NCI-H2029 (cell line): ENCODE measurements around the gene IDI2.

ENCODE experiments used
- DNase-seq: peaks from one replicate; lab custom pipeline; 2025; lab: John Stamatoyannopoulos, UW

The IDI2 gene

DNA sequence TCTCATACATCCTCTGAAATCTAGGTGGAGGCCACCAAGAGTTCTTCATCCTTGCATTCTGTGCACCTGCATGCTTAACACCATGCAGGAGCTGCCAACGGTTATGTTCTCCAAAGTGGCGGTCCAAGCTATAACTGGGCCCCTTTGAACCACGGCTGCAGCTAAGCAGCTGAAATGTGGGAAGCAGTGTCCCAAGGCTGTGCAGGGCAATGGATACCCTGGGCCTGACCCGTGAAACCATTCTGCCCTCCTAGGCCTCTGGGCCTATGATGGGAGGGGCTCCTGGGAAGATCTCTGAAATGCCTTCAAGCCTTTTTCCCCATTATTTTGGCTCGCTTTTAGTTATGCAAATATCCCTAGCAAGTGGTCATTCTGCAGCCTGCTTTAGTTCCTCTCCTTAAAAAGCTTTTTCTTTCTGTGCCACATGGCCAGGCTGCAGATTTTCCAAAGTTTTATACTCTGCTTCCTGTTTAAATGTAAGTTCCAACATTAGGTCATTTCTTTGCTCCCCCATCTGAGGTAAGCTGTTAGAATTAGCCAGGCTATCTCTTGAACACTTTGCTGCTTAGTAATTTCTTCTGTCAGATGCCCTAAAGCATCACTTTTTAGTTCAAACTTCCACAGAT lies 45.1 kb downstream of the IDI2 start:
- DNase-seq: no peak

- DNase-seq: no peak
Measured at GRCh38 chr10:978826-979421, 46.7 kb downstream of the IDI2 start.

DNA sequence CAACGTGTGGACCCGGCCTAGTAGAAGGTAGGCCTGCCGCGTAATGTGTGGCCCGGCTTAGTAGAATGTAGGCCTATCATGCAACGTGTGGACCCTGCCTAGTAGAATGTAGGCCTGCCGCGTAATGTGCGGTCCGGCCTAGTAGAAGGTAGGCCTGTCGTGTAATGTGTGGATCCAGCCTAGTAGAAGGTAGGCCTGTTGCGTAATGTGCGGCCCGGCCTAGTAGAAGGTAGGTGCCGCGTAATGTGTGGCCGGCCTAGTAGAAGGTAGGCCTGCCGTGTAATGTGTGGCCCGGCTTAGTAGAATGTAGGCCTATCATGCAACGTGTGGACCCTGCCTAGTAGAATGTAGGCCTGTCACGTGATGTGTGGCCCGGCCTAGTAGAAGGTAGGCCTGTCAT lies 49.3 kb downstream of the IDI2 start:
- no peak for DNase-seq

DNA sequence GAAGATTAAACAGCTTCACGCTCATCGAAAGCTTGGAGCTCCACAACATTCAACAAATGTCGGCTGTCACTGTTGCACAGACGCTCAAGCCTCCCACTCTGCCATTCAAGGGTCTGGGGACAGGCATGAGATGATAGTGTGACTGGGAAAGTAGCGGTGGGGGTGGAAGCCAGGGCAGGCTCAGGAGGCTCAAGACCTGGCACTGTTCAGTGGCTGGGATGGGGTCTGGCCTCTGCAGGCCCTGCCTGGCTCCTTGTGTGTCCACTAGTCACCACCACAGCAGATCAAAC lies 50.9 kb downstream of the IDI2 start:
- DNase-seq: peak; percentile 40

- peak; percentile 13 for DNase-seq
Measured at GRCh38 chr10:974038-974784, 51.4 kb downstream of the IDI2 start.

- no peak for DNase-seq
Measured at GRCh38 chr10:972763-973162, 52.9 kb downstream of the IDI2 start.

DNA sequence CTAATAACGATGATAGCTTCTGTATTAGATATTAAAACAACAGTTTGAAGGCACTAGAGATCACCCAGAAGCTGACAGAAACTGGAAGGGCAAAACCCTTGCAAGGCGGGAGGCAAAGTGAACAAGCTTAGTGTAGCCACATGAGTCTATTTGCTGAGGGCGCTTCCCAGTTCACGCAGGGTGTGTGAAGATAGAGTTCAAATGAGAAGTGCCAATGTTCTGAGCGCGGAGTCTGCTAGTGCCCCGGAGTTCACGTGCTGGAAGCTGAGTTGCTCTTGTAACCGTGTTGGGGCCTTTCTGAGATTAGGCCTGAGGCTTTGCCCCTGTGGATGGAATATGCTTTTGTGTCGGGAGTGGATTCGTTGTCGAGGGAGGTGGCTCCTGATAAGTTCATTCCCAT lies 54.0 kb downstream of the IDI2 start:
- no peak for DNase-seq

- DNase-seq: no peak
Measured at GRCh38 chr10:971150-971542, 54.5 kb downstream of the IDI2 start.

DNA sequence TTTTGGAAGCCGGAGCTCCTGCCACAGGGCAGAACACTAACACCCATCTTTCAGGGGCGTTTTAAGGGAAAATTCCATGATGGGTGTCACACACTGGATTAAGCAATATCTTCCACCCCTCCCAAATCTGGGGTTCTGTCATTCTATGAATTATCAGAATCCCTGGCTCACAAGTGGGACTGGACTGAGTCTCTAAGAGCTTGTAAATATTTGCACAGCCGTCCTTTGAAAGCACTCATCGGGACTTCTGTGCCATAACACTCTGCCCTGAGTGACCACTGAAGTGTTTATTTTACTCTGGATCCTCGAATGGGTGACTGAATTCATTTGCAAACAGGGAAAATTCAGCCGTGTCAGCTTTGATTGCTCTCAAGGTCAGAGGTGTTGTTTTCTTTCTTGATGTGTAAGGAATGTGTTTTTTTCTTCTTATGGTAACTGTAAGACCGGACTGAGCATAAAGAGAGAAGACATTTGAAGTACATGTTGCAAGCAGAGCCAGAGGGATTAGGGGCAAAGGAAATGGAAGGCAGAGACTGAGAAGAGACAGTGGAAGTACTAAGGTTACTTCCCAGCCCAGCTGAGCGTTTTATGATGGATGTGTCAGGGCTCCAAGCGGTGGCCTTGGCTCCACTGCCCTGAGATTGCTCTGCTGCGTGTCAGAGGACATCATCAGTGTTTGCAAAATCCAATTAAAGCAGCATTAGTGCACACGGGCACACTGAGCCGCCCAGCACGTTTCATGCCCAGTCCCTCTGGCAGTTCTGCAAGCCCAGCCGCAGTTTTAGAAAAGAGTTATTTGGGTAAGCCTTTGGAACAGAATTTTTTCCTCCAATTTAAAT lies 55.1 kb downstream of the IDI2 start:
- peak; percentile 87 for DNase-seq

- no peak for DNase-seq
Measured at GRCh38 chr10:969473-970150, 56.0 kb downstream of the IDI2 start.
